Smooth muscle cell (in vitro differentiated cells): Measurements from ENCODE around the gene TNFAIP3. TPM values are rescaled to one million over a fixed set of nuclear protein-coding genes. Genes with fewer than 3 reads are reported as not detected.

ENCODE experiments used
- DNase-seq: peaks from one replicate; lab custom pipeline; 2025; ENCODE audit not compliant: unreplicated experiment; lab: John Stamatoyannopoulos, UW
- H2AFZ ChIP-seq: fragments of 200-600 bp; sonication (generic); 2 replicates; pipeline ENCODE4 v1.6.0; 2016; ENCODE audit warnings: antibody characterized with exemption, low read depth, mild to moderate bottlenecking
- H3F3A ChIP-seq: fragments of 200-600 bp; sonication (generic); 2 replicates; pipeline ENCODE4 v1.6.0; 2017; ENCODE audit warnings: antibody characterized with exemption, low read depth
- H3K27ac ChIP-seq: fragments of 200-600 bp; sonication (generic); 2 replicates; pipeline ENCODE4 v1.5.1; 2016; ENCODE audit warnings: low read depth, mild to moderate bottlenecking
- H3K27me3 ChIP-seq: fragments of 200-600 bp; sonication (generic); 2 replicates; pipeline ENCODE4 v1.6.1; 2016; ENCODE audit warnings: low read depth, mild to moderate bottlenecking
- H3K36me3 ChIP-seq: fragments of 200-600 bp; sonication (generic); 2 replicates; pipeline ENCODE4 v1.5.1; 2016; ENCODE audit warnings: low read depth
- H3K4me1 ChIP-seq: fragments of 200-600 bp; sonication (generic); 2 replicates; pipeline ENCODE4 v1.5.1; 2016; ENCODE audit warnings: low read depth
- H3K4me2 ChIP-seq: fragments of 200-600 bp; sonication (generic); 2 replicates; pipeline ENCODE4 v1.6.0; 2016; ENCODE audit warnings: mild to moderate bottlenecking
- H3K4me3 ChIP-seq: fragments of 200-600 bp; sonication (generic); 2 replicates; pipeline ENCODE4 v1.5.1; 2016; ENCODE audit warnings: mild to moderate bottlenecking
- H3K79me2 ChIP-seq: fragments of 200-600 bp; sonication (generic); 2 replicates; pipeline ENCODE4 v1.6.0; 2016; ENCODE audit warnings: low read depth, mild to moderate bottlenecking
- H3K9ac ChIP-seq: fragments of 200-600 bp; sonication (generic); 2 replicates; pipeline ENCODE4 v1.6.0; 2016; ENCODE audit warnings: low read depth
- H3K9me3 ChIP-seq: fragments of 200-600 bp; sonication (generic); replicated peaks from 2 replicates; pipeline ENCODE4 v1.5.1; 2016; ENCODE audit warnings: low read depth
- H4K20me1 ChIP-seq: fragments of 200-600 bp; sonication (generic); 2 replicates; pipeline ENCODE4 v1.6.0; 2016; ENCODE audit warnings: low read depth
- CTCF ChIP-seq: fragments of 200-600 bp; sonication (generic); IDR thresholded peaks from 2 replicates; pipeline ENCODE4 v1.5.1; 2017; ENCODE audit warnings: borderline replicate concordance, mild to moderate bottlenecking, antibody characterized with exemption; ENCODE audit not compliant: insufficient read depth, poor library complexity, severe bottlenecking
- WGBS: methylation state at CpG from one replicate; pipeline ENCODE4 v1.1.7; 2016; ENCODE audit warnings: low lambda C conversion rate; 5-methylcytosine and 5-hydroxymethylcytosine counted together
- polyA plus RNA-seq: library from polyadenylated mRNA; unstranded; fragments of >200 nt; fragmentation: Nextera tagmentation; extraction: Ambion mirVana; gene quantifications from 2 replicates; pipeline ENCODE4 v1.2.1, GENCODE V29; 2016
- total RNA-seq: library from RNA; depleted of rRNA; stranded (reverse); fragments of >200 nt; gene quantifications from 2 replicates; pipeline ENCODE4 v1.2.3, GENCODE V29; 2014

Gene TNFAIP3
- total and polyA plus RNA-seq, 2 experiments from 2014 or later, result 32.2 to 33.8 TPM

- no peak for TF ChIP-seq CTCF
- Histone ChIP-seq H3K36me3 (peaks cover 39% of the 10 kb centered on the region), H3K4me1 (peaks cover 27% of the 10 kb centered on the region), H3K27ac (no peak overlapping the region), H3K79me2 (peaks cover 18% of the 10 kb centered on the region), H3K4me3 (no peak overlapping the region), H3K9ac (no peak overlapping the region), H4K20me1 (peaks cover 55% of the 10 kb centered on the region), H3K9me3 (no peaks in the 10 kb centered on the region), H2AFZ (no peak overlapping the region), H3K27me3 (no peaks in the 10 kb centered on the region), H3K4me2 (no peak overlapping the region), H3F3A (no peaks in the 10 kb centered on the region)
- DNase-seq, result no peak
- 87% methylated on average over 6 of the region's 6 CpGs for WGBS
Observed at GRCh38 chr6:137875058-137875520, 8.0 kb downstream of the TNFAIP3 start.

- Histone ChIP-seq H4K20me1 (peaks cover 50% of the 10 kb centered on the region), H3K4me2 (no peak overlapping the region), H3F3A (no peaks in the 10 kb centered on the region), H3K36me3 (peaks cover 39% of the 10 kb centered on the region), H3K27ac (no peak overlapping the region), H3K79me2 (peaks cover 13% of the 10 kb centered on the region), H2AFZ (no peak overlapping the region), H3K4me1 (peaks cover 22% of the 10 kb centered on the region), H3K9me3 (no peaks in the 10 kb centered on the region), H3K4me3 (no peak overlapping the region), H3K27me3 (no peaks in the 10 kb centered on the region), H3K9ac (no peak overlapping the region)
- no peak for TF ChIP-seq CTCF
- 93% methylated on average over 3 of the region's 3 CpGs for WGBS
- DNase-seq, result no peak
Observed at GRCh38 chr6:137875606-137876005, 8.5 kb downstream of the TNFAIP3 start.

GRCh38 chr6:137876547-137876946 is 9.5 kb downstream of the TNFAIP3 start:
- peaks cover 47% of the 10 kb centered on the region for H3K36me3 ChIP-seq
- DNase-seq, result no peak
- peaks cover 7% of the 10 kb centered on the region for H3K79me2 ChIP-seq
- no peak overlapping the region for H3K9ac ChIP-seq
- H3K27me3 ChIP-seq, result no peaks in the 10 kb centered on the region
- no peaks in the 10 kb centered on the region for H3F3A ChIP-seq
- peaks cover 13% of the 10 kb centered on the region for H3K4me1 ChIP-seq
- 100% methylated on average over 2 of the region's 2 CpGs for WGBS
- H3K4me3 ChIP-seq, result no peak overlapping the region
- H3K9me3 ChIP-seq, result no peaks in the 10 kb centered on the region
- no peak overlapping the region for H3K4me2 ChIP-seq
- H4K20me1 ChIP-seq, result peaks cover 40% of the 10 kb centered on the region
- H3K27ac ChIP-seq, result no peak overlapping the region
- TF ChIP-seq CTCF, result no peak
- H2AFZ ChIP-seq, result no peak overlapping the region

GRCh38 chr6:137877113-137877512 is 10.1 kb downstream of the TNFAIP3 start:
- no peak for DNase-seq
- Histone ChIP-seq H3K4me1 (peaks cover 13% of the 10 kb centered on the region), H2AFZ (no peak overlapping the region), H3K9ac (no peak overlapping the region), H3K27ac (no peak overlapping the region), H3K79me2 (peaks cover 2% of the 10 kb centered on the region), H4K20me1 (peaks cover 35% of the 10 kb centered on the region), H3K4me3 (no peak overlapping the region), H3K27me3 (no peaks in the 10 kb centered on the region), H3K36me3 (peaks cover 51% of the 10 kb centered on the region), H3K9me3 (no peaks in the 10 kb centered on the region), H3F3A (no peaks in the 10 kb centered on the region), H3K4me2 (no peak overlapping the region)
- WGBS, result 95% methylated on average over 3 of the region's 3 CpGs
- TF ChIP-seq CTCF, result no peak
